CD14-positive monocyte (primary cell): Measurements from ENCODE around the gene DENND4A. TPM values are rescaled to one million over a fixed set of nuclear protein-coding genes. Genes with fewer than 3 reads are reported as not detected.

ENCODE experiments used
- DNase-seq, 3 donors: peaks; one replicate each; pipeline ENCODE4 v3.0.0-alpha.2; 2011 to 2022
- H2AFZ ChIP-seq: 2 replicates; pipeline ENCODE4 v1.6.0; 2012; ENCODE audit warnings: mild to moderate bottlenecking, low read depth, low read length, inconsistent platforms; ENCODE audit not compliant: insufficient read depth, poor library complexity, severe bottlenecking
- H3K27ac ChIP-seq, 2 donors: 1 replicate in 1 of 2; 2 replicates in 1 of 2; pipeline ENCODE4 v1.5.1; 2012 to 2013; ENCODE audit warnings: low read length in 2 of 2, control low read depth in 1 of 2, inconsistent platforms in 1 of 2, low read depth in 1 of 2, mild to moderate bottlenecking in 1 of 2
- H3K27me3 ChIP-seq, 2 donors: one replicate each; pipeline versions ENCODE4 v1.6.0 to v1.6.1; 2011 to 2013; ENCODE audit warnings: low read length in 2 of 2; ENCODE audit not compliant: control insufficient read depth in 2 of 2, insufficient read depth in 2 of 2
- H3K36me3 ChIP-seq, 2 donors: replicated peaks in 1 of 2; 1 replicate in 1 of 2; 2 replicates in 1 of 2; pipeline versions ENCODE4 v1.5.1 to v1.6.1; 2012 to 2013; ENCODE audit warnings: low read length in 2 of 2, control low read depth in 1 of 2, inconsistent platforms in 1 of 2, mild to moderate bottlenecking in 1 of 2; ENCODE audit not compliant: insufficient read depth in 2 of 2, control insufficient read depth in 1 of 2
- H3K4me1 ChIP-seq, 2 donors: 1 replicate in 1 of 2; 2 replicates in 1 of 2; pipeline versions ENCODE4 v1.5.1 to v1.6.1; 2012 to 2013; ENCODE audit warnings: low read length in 2 of 2, control low read depth in 1 of 2, inconsistent platforms in 1 of 2, mild to moderate bottlenecking in 1 of 2, moderate library complexity in 1 of 2; ENCODE audit not compliant: insufficient read depth in 2 of 2, control insufficient read depth in 1 of 2
- H3K4me2 ChIP-seq: replicated peaks from 2 replicates; pipeline ENCODE3; 2012; ENCODE audit warnings: low read length, moderate library complexity, mild to moderate bottlenecking; ENCODE audit not compliant: poor library complexity, severe bottlenecking; ENCODE audit errors: extremely low read depth
- H3K4me3 ChIP-seq, 3 experiments: fragments of 200-600 bp in 1 of 3; sonication (generic) in 1 of 3; replicated peaks in 1 of 3; 1 replicate in 2 of 3; 2 replicates in 1 of 3; pipeline ENCODE4 v1.5.1; 2011 to 2013; ENCODE audit warnings: low read length in 3 of 3, mild to moderate bottlenecking in 3 of 3, control low read depth in 2 of 3, low read depth in 2 of 3, inconsistent platforms in 1 of 3, moderate library complexity in 1 of 3
- H3K79me2 ChIP-seq: 2 replicates; pipeline ENCODE4 v1.6.0; 2012; ENCODE audit warnings: mild to moderate bottlenecking, control low read depth, inconsistent platforms, low read length, moderate library complexity; ENCODE audit not compliant: insufficient read depth
- H3K9ac ChIP-seq: 2 replicates; pipeline ENCODE4 v1.6.0; 2017; ENCODE audit warnings: low read length, mild to moderate bottlenecking; ENCODE audit not compliant: insufficient read depth, poor library complexity, severe bottlenecking
- H3K9me3 ChIP-seq, 2 donors: replicated peaks in 1 of 2; 1 replicate in 1 of 2; 2 replicates in 1 of 2; pipeline versions ENCODE4 v1.5.1 to v1.6.1; 2012 to 2013; ENCODE audit warnings: low read length in 2 of 2, control low read depth in 1 of 2; ENCODE audit not compliant: control insufficient read depth in 1 of 2, insufficient read depth in 1 of 2
- H4K20me1 ChIP-seq: 2 replicates; pipeline ENCODE4 v1.6.0; 2012; ENCODE audit warnings: mild to moderate bottlenecking, low read length, control low read depth, moderate library complexity; ENCODE audit not compliant: insufficient read depth
- H3K27ac Mint-ChIP-seq, 7 donors: one replicate each; pipeline ENCODE4 v1.8.0; 2020; ENCODE audit warnings: mild to moderate bottlenecking in 7 of 7, mixed read lengths in 7 of 7, moderate library complexity in 6 of 7, inconsistent platforms in 2 of 7
- H3K27me3 Mint-ChIP-seq, 3 donors: one replicate each; pipeline ENCODE4 v1.8.0; 2021 to 2022; ENCODE audit warnings: low read depth in 3 of 3, mild to moderate bottlenecking in 3 of 3, mixed read lengths in 3 of 3, moderate library complexity in 3 of 3, inconsistent platforms in 1 of 3
- H3K36me3 Mint-ChIP-seq, 2 donors: one replicate each; pipeline ENCODE4 v1.8.0; 2020; ENCODE audit warnings: mixed read lengths in 2 of 2, inconsistent platforms in 1 of 2, mild to moderate bottlenecking in 1 of 2
- H3K4me1 Mint-ChIP-seq: one replicate; pipeline ENCODE4 v1.8.0; 2020; ENCODE audit warnings: mild to moderate bottlenecking, mixed read lengths
- H3K4me3 Mint-ChIP-seq, 2 donors: one replicate each; pipeline ENCODE4 v1.8.0; 2020; ENCODE audit warnings: mild to moderate bottlenecking in 2 of 2, mixed read lengths in 2 of 2, moderate library complexity in 1 of 2
- H3K9me3 Mint-ChIP-seq, 7 donors: one replicate each; pipeline ENCODE4 v1.8.0; 2020 to 2022; ENCODE audit warnings: mixed read lengths in 7 of 7, mild to moderate bottlenecking in 6 of 7, moderate library complexity in 6 of 7, inconsistent platforms in 2 of 7
- CTCF ChIP-seq: fragments of 200-600 bp; IDR thresholded peaks from one replicate; pipeline ENCODE4 v1.8.0; 2022; ENCODE audit warnings: antibody characterized with exemption, mild to moderate bottlenecking
- WGBS: methylation state at CpG from one replicate; pipeline ENCODE4 v1.1.5; 2013; ENCODE audit warnings: missing lambda C conversion rate; ENCODE audit not compliant: insufficient coverage; 5-methylcytosine and 5-hydroxymethylcytosine counted together
- intact Hi-C, 2 donors: fragments of 100-400 bp; cut with micrococcal nuclease; formaldehyde crosslinking; loops; one replicate each; pipeline versions ENCODE4 v1.15.0 to v1.15.1; 2023
- polyA plus RNA-seq, 3 donors: library from polyadenylated mRNA; depleted of rRNA in 1 of 3; unstranded in 2 of 3; stranded (reverse) in 1 of 3; fragments of 300-500 nt in 2 of 3; fragments of >200 nt in 1 of 3; fragmentation: Illumina TruSeq in 2 of 3; gene quantifications; 1 replicate in 2 of 3; 2 replicates in 1 of 3; pipeline ENCODE4 v1.2.3, GENCODE V29; 2012 to 2021

The DENND4A gene
- polyA plus RNA-seq, 3 donors = 4.6 to 11.0 (median 6.9) TPM

- peaks cover 46% of the 10 kb centered on the region for H4K20me1 ChIP-seq
Observed at GRCh38 chr15:65787260-65787659, 4.8 kb downstream of the DENND4A start.

GRCh38 chr15:65785151-65785550, 6.9 kb downstream of the DENND4A start:
- H3K4me1 ChIP-seq = peaks cover 34 to 35% of the 10 kb centered on the region in 2 donors
- Mint-ChIP-seq H3K27ac (peak overlapping the region in 1 of 7 donors; percentile 75), H3K4me1 (peaks cover 34% of the 10 kb centered on the region)

More at GRCh38 chr15:65787260-65787659, 4.8 kb downstream of the DENND4A start:
- Histone ChIP-seq H3K27me3 (no peaks in the 10 kb centered on the region), H3K36me3 (peaks cover 0 to 10% of the 10 kb centered on the region in 2 donors), H3K4me3 (peak overlapping the region; percentile 18 to 71 (median 39)), H3K27ac (peak overlapping the region in 1 of 2 donors; percentile 90), H3K79me2 (peaks cover 94% of the 10 kb centered on the region), H3K9me3 (no peaks in the 10 kb centered on the region), H3K9ac (peak overlapping the region; percentile 33), H3K4me2 (peak overlapping the region; percentile 77), H2AFZ (no peak overlapping the region), H3K4me1 (peaks cover 38 to 39% of the 10 kb centered on the region in 2 donors)
- no peaks in the 10 kb centered on the region for H3K27me3 Mint-ChIP-seq
- peak overlapping the region; percentile 68 for H3K4me3 Mint-ChIP-seq
- peak in 1 of 3 donors; percentile 22 for DNase-seq
- no CpG with 5 or more reads among the region's 2 CpGs for WGBS
- peak overlapping the region; percentile 86 to 94 (median 88) for H3K27ac Mint-ChIP-seq
- H3K4me1 Mint-ChIP-seq = peaks cover 36% of the 10 kb centered on the region
- peaks cover 0 to 2% (median 0%) of the 10 kb centered on the region in 7 donors for H3K9me3 Mint-ChIP-seq
- no peak for TF ChIP-seq CTCF
- intact Hi-C loops = no loop called here
- H3K36me3 Mint-ChIP-seq = peaks cover 5 to 10% of the 10 kb centered on the region in 2 donors

More at GRCh38 chr15:65785151-65785550, 6.9 kb downstream of the DENND4A start:
- Histone ChIP-seq H3K79me2 (peaks cover 99% of the 10 kb centered on the region), H3K9ac (no peak overlapping the region), H3K36me3 (peaks cover 0 to 18% of the 10 kb centered on the region in 2 donors), H3K4me2 (no peak overlapping the region), H3K4me3 (no peak overlapping the region), H3K9me3 (no peaks in the 10 kb centered on the region), H3K27me3 (no peaks in the 10 kb centered on the region), H2AFZ (no peak overlapping the region), H4K20me1 (peaks cover 59% of the 10 kb centered on the region), H3K27ac (no peak overlapping the region)
- H3K27me3 Mint-ChIP-seq = no peaks in the 10 kb centered on the region
- intact Hi-C loops = no loop called here
- H3K36me3 Mint-ChIP-seq = peaks cover 5 to 10% of the 10 kb centered on the region in 2 donors
- TF ChIP-seq CTCF = no peak
- no peak overlapping the region for H3K4me3 Mint-ChIP-seq
- WGBS = 100% methylated on average over 3 of the region's 6 CpGs
- DNase-seq = no peak
- H3K9me3 Mint-ChIP-seq = no peaks in the 10 kb centered on the region
